HepG2 (cell line): ENCODE results near the gene RIPK1. TPM values are rescaled to one million over a fixed set of nuclear protein-coding genes. Genes with fewer than 3 reads are reported as not detected.

ENCODE experiments used
- CREBL2 ChIP-seq: sonication (generic); formaldehyde crosslinking; IDR thresholded peaks from 2 replicates; pipeline ENCODE4 v1.8.1; 2023; ENCODE audit warnings: missing genetic modification reagents, mild to moderate bottlenecking, borderline replicate concordance
- DRAP1 ChIP-seq: IDR thresholded peaks from 2 replicates; pipeline ENCODE4 v1.6.1; 2016; ENCODE audit warnings: missing genetic modification reagents, missing compliant biosample characterization
- ELF1 ChIP-seq: sonication (generic); formaldehyde crosslinking; IDR thresholded peaks from 2 replicates; pipeline ENCODE4 v1.4.0; 2020; ENCODE audit warnings: missing genetic modification reagents
- GLI4 ChIP-seq: sonication (generic); formaldehyde crosslinking; IDR thresholded peaks from 2 replicates; pipeline ENCODE4 v1.5.1; 2020; ENCODE audit warnings: missing genetic modification reagents, mild to moderate bottlenecking, moderate library complexity, borderline replicate concordance
- HBP1 ChIP-seq: IDR thresholded peaks from 2 replicates; pipeline ENCODE4 v1.6.1; 2016; ENCODE audit warnings: low read depth, control low read depth
- MYC ChIP-seq: sonication (generic); formaldehyde crosslinking; IDR thresholded peaks from 2 replicates; pipeline ENCODE4 v1.9.0; 2021; ENCODE audit warnings: missing genetic modification reagents, borderline replicate concordance
- NFIC ChIP-seq: IDR thresholded peaks from 2 replicates; pipeline ENCODE4 v1.6.1; 2012; ENCODE audit warnings: mild to moderate bottlenecking, low read length, inconsistent platforms
- SALL2 ChIP-seq: sonication (generic); formaldehyde crosslinking; IDR thresholded peaks from 2 replicates; pipeline ENCODE4 v1.8.1; 2023; ENCODE audit warnings: mild to moderate bottlenecking, missing genetic modification reagents, inconsistent platforms
- ZBTB25 ChIP-seq: IDR thresholded peaks from 2 replicates; pipeline ENCODE4 v1.6.1; 2018; ENCODE audit warnings: missing genetic modification reagents
- ZBTB7B ChIP-seq: sonication (generic); formaldehyde crosslinking; IDR thresholded peaks from 2 replicates; pipeline ENCODE4 v1.4.0; 2020; ENCODE audit warnings: missing genetic modification reagents
- ZNF142 ChIP-seq: sonication (generic); formaldehyde crosslinking; IDR thresholded peaks from 2 replicates; pipeline ENCODE4 v1.4.0; 2020; ENCODE audit warnings: missing genetic modification reagents
- ZNF275 ChIP-seq: sonication (generic); formaldehyde crosslinking; IDR thresholded peaks from 2 replicates; pipeline ENCODE4 v1.8.0; 2022; ENCODE audit warnings: missing genetic modification reagents, mild to moderate bottlenecking, inconsistent platforms, borderline replicate concordance
- ZNF556 ChIP-seq: sonication (generic); formaldehyde crosslinking; IDR thresholded peaks from 2 replicates; pipeline ENCODE4 v1.4.0; 2020; ENCODE audit warnings: mild to moderate bottlenecking, missing genetic modification reagents, borderline replicate concordance
- ZNF777 ChIP-seq: sonication (generic); formaldehyde crosslinking; IDR thresholded peaks from 2 replicates; pipeline ENCODE4 v1.4.0; 2020; ENCODE audit warnings: missing genetic modification reagents
- ZXDC ChIP-seq: sonication (generic); formaldehyde crosslinking; IDR thresholded peaks from 2 replicates; pipeline ENCODE4 v1.5.0; 2020; ENCODE audit warnings: mild to moderate bottlenecking, missing genetic modification reagents
- polyA plus RNA-seq, 8 experiments: library from polyadenylated mRNA; depleted of rRNA in 3 of 8; stranded (reverse) in 7 of 8; unstranded in 1 of 8; fragments of >200 nt; fragmentation: Illumina TruSeq in 4 of 8; extraction: Trizol in 4 of 8; gene quantifications; 2 replicates each; pipeline versions ENCODE4 v1.2.1 to v1.2.3, GENCODE V29; 2011 to 2016; ENCODE audit warnings: low read depth in 4 of 8, missing spikeins in 1 of 8, mixed read lengths in 1 of 8; ENCODE audit not compliant: insufficient read depth in 1 of 8
- total RNA-seq, 5 experiments: library from RNA; depleted of rRNA; stranded (reverse); fragments of >200 nt; fragmentation: Illumina TruSeq; extraction: Trizol; gene quantifications; 2 replicates each; pipeline ENCODE4 v1.2.3, GENCODE V29; 2016; ENCODE audit warnings: low read depth in 1 of 5

RIPK1 gene
- total and polyA plus RNA-seq, 2 of the 13 experiments (the other 11 are each of a cell fraction or from before 2014, with no cell fraction given) = 9.0 to 10.3 TPM

- TF ChIP-seq ZXDC (peak; percentile 83; the same call in 1 of the 2 replicates), ELF1 (CRISPR knock-in tag) (peak; percentile 68; the same call in 1 of the 2 replicates), GLI4 (CRISPR knock-in tag) (peak; percentile 90), DRAP1 (CRISPR knock-in tag) (peak; percentile 95), SALL2 (CRISPR knock-in tag) (peak; percentile 88), ZNF777 (CRISPR knock-in tag) (peak; percentile 89), CREBL2 (CRISPR knock-in tag) (peak; percentile 97), ZNF142 (CRISPR knock-in tag) (peak; percentile 89; the same call in 1 of the 2 replicates), NFIC (no peak), HBP1 (CRISPR knock-in tag) (peak; percentile 58; the same call in 1 of the 2 replicates), ZNF275 (CRISPR knock-in tag) (peak; percentile 97), ZNF556 (CRISPR knock-in tag) (peak; percentile 98), ZBTB7B (CRISPR knock-in tag) (peak; percentile 79; the same call in 1 of the 2 replicates), MYC (CRISPR knock-in tag) (peak; percentile 84), ZBTB25 (CRISPR knock-in tag) (peak; percentile 90)
Observed at GRCh38 chr6:3118353-3119039, 50.2 kb downstream of the RIPK1 start, which contains the start of gene BPHL (continued).
